GM04504 (cell line): ENCODE measurements around the gene TSFM.

Experiments used
- DNase-seq: peaks from one replicate; pipeline ENCODE4 v3.0.0-alpha.2; 2012; ENCODE audit warnings: low read depth

Gene TSFM

GRCh38 chr12:57782608-57783465, at the start of gene TSFM:
TSFM (plus strand) TSS chr12:57782787; CDS start chr12:57782802, 15 bp downstream.
- peak; percentile 89 for DNase-seq

DNA sequence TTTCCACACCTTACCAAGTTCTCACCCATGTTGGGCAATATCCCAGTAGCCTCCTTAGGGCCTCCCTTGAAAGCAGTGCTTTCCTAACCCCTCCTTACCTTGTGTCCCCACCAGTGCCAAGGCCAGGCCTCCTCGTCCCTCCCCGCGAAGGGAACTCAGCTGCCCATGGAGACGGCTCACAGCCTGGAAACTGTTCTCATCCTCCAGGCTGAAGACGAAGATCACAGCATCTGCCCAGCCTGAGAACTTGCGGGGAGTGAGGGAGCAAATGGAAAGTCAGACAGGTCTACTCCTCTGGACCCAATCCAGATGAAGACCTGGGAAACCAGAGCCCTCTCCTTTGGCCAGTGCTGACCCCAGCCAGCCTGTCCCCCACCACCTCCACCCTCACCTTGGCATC, 48.7 kb upstream of the TSFM start:
- DNase-seq = no peak

DNA sequence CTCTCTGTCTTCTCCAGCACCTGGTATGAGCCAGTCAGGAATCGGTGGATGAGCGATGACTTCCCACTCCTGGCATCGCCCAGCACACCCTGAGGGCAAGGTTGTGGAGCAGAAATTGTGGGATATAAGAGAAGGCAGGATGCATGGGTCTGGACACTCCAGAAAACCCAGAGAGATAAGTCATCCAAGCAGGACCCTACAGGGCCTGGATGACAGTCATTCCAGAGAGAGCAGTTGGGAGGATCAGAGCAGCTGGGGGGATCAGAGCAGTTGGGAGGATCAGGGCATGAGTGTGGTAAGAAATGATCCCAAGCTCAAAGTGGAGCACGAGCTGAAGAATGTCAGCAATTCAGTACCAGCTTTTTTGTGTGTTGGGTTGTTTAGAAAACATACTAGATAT, 48.0 kb upstream of the TSFM start:
- DNase-seq = no peak

DNA sequence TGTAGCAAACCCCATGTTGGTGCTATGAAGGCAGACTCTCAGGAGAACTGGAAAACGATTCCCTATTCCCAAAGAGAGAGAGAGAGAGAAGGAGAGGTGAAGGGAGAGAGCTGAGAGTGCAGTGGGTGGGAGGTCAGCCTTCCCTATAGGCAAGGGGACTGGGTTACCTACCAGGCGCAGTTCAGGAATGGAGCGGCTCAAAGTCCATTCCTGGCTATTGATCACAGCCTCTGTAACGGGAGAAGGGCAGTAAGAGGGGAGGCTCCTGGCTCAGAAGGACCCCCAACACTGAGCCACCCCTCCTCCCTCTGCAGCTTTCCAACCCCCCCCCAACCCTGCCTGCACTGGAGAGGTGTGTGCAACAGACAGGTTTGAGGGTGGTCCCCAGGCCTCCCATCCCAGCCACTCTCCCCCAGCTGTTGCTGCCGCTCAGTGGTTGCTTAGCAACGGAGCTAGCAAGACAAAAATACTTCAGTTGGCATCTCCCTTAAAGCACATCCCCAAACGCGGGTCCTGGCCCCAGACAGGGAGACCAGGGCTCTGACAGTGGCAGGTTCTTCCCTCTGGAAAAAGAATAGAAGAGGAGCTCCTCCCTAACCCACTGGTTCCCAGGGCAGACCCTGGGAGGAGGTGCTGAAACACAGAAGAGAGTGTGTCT, 47.3 kb upstream of the TSFM start:
- DNase-seq = no peak

DNA sequence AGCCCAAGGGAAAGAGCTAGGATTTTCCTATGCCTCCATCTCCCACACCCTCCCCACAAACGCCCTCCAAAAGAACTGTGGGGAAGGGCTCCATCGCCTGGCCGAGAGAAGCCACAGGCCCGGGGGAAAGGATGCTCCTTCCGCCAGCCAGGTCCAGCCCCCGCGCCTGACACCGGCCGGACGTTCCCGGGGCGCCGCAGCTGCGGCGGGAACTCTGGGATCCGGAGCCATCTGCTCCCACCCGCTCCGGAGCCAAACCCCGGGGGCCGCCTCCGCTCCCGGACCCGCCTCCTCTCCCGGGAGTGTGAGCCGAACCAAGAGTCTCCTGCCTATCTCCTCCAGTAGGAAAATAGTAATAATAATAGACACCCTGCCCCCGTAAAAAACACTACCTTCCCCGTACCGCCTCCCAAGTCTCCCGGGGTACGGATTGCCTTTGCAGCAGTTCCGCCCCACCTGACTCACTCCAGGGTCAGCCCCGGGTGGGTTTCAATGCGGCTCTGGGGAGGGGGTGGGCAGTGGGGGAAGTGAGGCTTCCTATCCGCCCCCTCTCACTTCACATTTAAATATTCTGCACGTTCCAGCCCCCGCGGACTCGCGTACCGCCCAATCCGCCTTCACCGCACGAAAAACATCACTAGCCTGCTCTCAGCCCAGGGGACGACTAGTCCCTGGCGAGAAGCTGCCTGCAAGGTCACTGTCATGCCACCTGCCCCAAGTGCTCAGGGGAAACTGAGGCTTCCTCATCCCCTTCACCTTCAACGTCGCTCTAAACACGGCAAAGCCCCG, 46.4 kb upstream of the TSFM start:
- no peak for DNase-seq

DNA sequence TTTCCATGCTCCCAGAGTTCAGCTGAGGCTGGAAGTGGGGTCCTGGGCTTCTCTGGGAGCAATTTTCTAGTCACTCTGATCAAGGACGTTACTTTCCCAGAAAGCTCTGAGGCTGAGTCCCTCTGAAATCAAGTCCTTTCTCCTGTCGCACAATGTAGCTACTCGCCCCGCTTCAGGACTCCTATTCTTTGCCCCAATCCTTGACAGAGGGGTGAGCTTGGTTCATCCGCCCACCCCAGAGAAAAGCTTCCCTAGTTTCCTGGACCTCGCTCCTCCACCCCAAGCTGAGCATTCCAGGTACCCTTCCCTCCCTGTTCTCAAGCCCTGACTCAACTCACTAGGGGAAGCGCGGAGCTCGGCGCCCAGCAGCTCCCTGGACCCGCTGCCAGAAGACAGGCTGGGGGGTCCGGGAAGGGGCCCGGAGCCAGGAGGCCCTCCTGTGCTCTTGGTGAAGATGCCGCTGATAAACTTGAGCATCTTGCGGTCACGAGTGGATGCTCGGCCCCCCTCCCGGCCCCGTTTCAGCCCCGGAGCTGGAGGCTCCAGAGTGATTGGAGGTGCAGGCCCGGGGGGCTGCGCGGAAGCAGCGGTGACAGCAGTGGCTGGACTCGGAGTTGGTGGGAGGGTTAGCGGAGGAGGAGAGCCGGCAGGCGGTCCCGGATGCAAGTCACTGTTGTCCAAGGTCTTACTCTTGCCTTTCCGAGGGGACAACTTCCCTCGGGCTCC, 45.7 kb upstream of the TSFM start:
- DNase-seq = no peak

DNA sequence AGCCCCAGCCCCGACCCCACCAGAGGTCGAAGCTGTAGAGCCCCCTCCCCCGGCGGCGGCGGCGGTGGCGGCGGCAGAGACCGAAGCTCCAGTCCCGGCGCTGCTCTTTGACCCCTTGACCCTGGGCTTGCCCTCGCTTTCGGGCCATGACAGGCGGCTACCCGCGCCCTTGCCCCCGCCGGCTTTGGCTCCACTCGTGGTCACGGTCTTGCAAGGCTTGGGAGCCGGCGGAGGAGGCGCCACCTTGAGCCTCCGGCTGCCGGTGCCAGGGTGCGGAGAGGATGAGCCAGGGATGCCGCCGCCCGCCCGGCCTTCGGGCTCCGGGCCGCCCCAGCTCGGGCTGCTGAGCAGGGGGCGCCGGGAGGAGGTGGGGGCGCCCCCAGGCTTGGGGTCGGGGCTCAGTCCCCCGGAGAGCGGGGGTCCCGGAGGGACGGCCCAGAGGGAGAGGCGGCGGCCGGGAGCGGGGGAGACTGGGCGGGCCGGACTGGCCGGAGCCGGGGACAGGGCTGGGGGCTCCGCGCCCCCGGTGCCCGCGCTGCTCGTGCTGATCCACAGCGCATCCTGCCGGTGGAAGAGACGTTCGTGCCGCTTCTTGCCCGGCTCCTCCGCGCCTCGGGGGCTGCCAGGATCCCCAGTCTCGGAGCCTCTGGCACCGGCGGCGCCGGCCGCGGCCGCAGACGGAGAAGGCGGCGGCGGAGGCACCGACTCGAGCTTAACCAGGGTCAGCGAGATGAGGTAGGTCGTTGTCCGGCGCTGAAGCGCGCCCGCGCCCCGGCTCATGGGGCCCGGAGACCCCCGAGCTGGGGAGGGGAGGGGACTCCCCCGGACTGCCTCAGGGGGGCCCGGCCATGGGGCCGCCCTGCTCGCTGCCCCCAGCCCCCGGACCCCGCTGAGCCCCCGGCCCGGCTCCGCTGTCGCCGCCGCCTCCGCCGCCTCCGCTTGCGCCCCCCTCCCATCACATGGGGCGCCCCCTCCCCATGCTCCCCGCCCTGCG, 44.8 kb upstream of the TSFM start:
- DNase-seq = no peak

GRCh38 chr12:57738661-57739237, 43.8 kb upstream of the TSFM start, which contains the start of gene AGAP2:
AGAP2 (minus strand) TSS chr12:57738742; CDS start chr12:57738246, 496 bp downstream.
- no peak for DNase-seq

DNA sequence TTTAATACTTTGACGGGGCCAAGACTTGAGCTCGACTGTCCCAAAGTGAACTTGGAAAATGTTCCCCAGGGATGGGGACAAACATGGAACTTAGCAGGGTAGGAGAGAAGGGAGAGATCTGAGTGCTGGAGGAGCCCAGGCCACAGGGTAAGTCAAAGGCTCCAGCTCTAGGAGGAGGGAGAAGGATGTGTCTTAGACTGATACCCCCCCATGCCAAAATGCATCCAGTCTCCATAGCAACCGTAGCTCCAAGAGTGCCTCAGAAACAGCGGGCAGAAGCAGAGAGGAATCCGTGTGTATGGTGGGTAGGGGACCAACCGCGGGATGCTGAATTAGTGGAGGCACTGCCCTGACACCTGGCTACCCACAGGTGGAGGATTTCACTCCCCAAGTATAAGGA, 43.2 kb upstream of the TSFM start:
- DNase-seq = no peak

GRCh38 chr12:57739914-57740538, 42.6 kb upstream of the TSFM start:
- no peak for DNase-seq

GRCh38 chr12:57740656-57741412, 41.8 kb upstream of the TSFM start:
- no peak for DNase-seq

DNA sequence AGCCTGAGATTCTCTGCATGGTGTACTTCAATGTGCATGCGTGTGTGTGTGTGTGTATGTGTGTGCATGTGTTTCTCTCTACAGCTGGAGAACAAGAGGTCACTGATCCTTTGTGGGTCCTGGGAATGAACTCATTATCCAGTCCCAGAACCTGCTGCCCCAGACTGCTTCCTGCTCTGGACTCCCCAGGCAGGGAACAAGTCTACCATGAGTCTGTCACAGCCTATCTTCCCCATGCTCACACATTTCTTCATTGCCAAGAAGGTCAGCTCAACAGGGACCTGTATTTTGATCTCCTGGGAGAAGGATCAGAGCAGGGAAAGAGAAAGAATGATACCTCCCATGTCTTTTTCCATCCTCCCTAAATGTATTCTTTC, 41.2 kb upstream of the TSFM start:
- DNase-seq = no peak

DNA sequence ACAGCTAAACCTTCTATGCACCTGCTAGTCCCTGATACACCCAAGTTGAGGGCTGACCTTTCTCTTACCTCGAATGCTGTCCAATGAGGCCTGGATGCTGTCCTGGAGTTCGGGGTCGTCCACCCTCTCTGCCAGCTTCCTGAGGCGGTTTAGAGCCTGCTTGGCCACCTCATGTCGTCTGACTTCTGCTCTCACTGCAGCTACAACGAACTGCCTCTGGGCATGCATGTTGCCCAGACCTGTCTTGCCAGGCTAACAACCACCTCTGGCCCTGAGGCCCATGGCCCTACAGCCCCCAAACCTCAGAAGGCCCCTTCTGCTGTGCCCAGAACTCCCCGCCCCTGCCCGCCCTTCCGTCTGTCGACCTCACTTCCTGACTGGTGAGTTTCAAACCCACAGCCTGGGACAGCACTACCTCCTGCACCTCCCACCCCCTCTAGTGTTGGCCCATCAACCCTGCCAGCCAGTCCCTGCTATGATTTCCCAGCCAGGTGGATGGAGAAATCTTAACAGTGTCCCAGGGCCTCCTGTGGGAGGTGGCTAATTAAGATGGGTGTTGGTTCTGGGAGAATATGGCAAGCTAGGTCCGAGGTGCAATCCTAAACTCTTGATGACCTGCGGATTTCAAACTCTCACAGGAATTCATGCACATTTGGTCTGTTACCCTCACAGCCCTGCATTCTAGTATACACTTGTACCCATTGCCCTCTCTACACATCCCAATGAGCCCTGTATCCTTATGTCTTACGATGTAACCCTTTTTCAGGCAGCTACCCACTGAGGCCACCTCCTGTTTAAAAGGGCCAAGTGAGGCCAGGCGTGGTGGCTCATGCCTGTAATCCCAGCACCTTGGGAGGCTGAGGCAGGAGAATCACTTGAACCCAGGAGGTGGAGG, 40.5 kb upstream of the TSFM start:
- DNase-seq = no peak

GRCh38 chr12:57743769-57744168, 38.8 kb upstream of the TSFM start:
- DNase-seq = no peak

DNA sequence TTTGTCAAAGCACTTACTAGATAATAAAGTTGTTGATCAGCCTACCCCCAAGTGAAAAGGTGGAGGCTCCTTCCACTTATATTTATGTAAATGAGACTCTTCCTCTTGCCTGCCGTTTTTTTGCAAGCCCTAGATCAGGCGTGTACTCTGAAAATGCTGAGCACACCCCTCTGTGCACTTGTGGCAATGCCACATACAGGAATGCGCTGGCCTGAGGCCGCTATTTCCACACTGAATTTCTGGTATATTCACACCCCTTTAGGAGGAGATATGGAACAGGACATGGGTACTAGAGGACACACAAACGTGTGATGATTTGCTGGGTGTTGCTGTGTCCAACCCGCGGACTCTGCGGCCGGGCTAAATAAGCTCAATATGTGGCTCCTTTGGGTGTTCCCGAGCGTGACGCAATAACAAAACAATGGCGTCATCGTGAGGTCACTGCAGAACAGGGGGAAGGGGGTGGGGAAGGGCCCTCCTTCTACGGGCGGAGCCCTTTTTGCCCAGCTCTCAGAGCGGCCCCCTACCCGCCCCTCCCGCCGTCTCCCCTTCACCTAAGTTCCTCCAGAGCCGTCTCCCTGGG, 38.3 kb upstream of the TSFM start:
- no peak for DNase-seq

GRCh38 chr12:57744777-57745484, 37.7 kb upstream of the TSFM start, which contains the start of gene TSPAN31:
TSPAN31 (plus strand) TSS chr12:57745039; CDS start chr12:57745155, 116 bp downstream.
- peak; percentile 98 for DNase-seq

- DNase-seq = no peak
These were observed 37.1 kb upstream of the TSFM start for GRCh38 chr12:57745485-57745881.
